COLO668 (cell line): Measurements from ENCODE around the gene OCEL1.
"Not testable (repeated sequence)": the region's sequence is repeated elsewhere in the genome, so short reads cannot be mapped to it uniquely, and the experiment has no call there.

Source experiments
- DNase-seq: peaks from one replicate; lab custom pipeline; 2025; ENCODE audit not compliant: unreplicated experiment; lab: John Stamatoyannopoulos, UW

OCEL1 gene

GRCh38 chr19:17260842-17261325, 34.9 kb downstream of the OCEL1 start:
- peak; percentile 89 for DNase-seq

GRCh38 chr19:17262557-17262956, 36.5 kb downstream of the OCEL1 start:
- DNase-seq: no peak

GRCh38 chr19:17263712-17264640, 38.0 kb downstream of the OCEL1 start:
- DNase-seq: no peak

- no peak for DNase-seq
Measured at GRCh38 chr19:17264641-17264979, 38.6 kb downstream of the OCEL1 start, which contains the start of gene USHBP1. USHBP1 (minus strand) TSS chr19:17264745; CDS start chr19:17264299, 446 bp downstream.

- DNase-seq: no peak
Measured at GRCh38 chr19:17266026-17266425, 40.0 kb downstream of the OCEL1 start.

GRCh38 chr19:17266589-17266974, 40.6 kb downstream of the OCEL1 start:
- DNase-seq: no peak

GRCh38 chr19:17266975-17267788, 41.2 kb downstream of the OCEL1 start, which contains the start of gene BABAM1:
BABAM1 (plus strand) TSS chr19:17267443; CDS start chr19:17268807, 1,364 bp downstream.
- peak; percentile 91 for DNase-seq

GRCh38 chr19:17268754-17269153, 42.7 kb downstream of the OCEL1 start:
- no peak for DNase-seq

- not testable (repeated sequence) for DNase-seq
Measured at GRCh38 chr19:17274892-17275291, 48.9 kb downstream of the OCEL1 start.

GRCh38 chr19:17275441-17276175, 49.6 kb downstream of the OCEL1 start:
- no peak for DNase-seq
